Fibroblast of the aortic adventitia (primary cell): ENCODE results near the gene CRACR2B. TPM values are rescaled to one million over a fixed set of nuclear protein-coding genes. Genes with fewer than 3 reads are reported as not detected.
A peak's percentile ranks its signal among the peaks of the same experiment; 100 is the strongest.

Source experiments
- DNase-seq: peaks from one replicate; pipeline ENCODE4 v3.0.0-alpha.2; 2010; ENCODE audit warnings: low read depth
- H3K4me3 ChIP-seq: 2 replicates; pipeline ENCODE4 v1.5.1; 2011; ENCODE audit warnings: low read depth, mild to moderate bottlenecking, control low read depth, low read length, moderate library complexity
- CTCF ChIP-seq: IDR thresholded peaks from 2 replicates; pipeline ENCODE4 v1.5.1; 2011; ENCODE audit warnings: mild to moderate bottlenecking, low read length, control low read depth, inconsistent platforms; ENCODE audit not compliant: insufficient read depth
- total RNA-seq: library from RNA; depleted of rRNA; stranded (reverse); fragments of >200 nt; gene quantifications from 2 replicates; pipeline ENCODE4 v1.2.3, GENCODE V29; 2012; ENCODE audit warnings: low replicate concordance

Gene CRACR2B
- total RNA-seq, 1 donor = 1.3 TPM

GRCh38 chr11:819129-819931, 8.4 kb upstream of the CRACR2B start:
- DNase-seq = peak; percentile 78
- H3K4me3 ChIP-seq = peak overlapping the region; percentile 88
- TF ChIP-seq CTCF = peak; percentile 27

- H3K4me3 ChIP-seq = peak overlapping the region; percentile 88
- peak; percentile 43 for DNase-seq
Observed at GRCh38 chr11:819943-820649, 7.6 kb upstream of the CRACR2B start.

GRCh38 chr11:820655-821511, 6.8 kb upstream of the CRACR2B start:
- H3K4me3 ChIP-seq = peak overlapping the region; percentile 88
- TF ChIP-seq CTCF = no peak
- DNase-seq = peak; percentile 63

More at GRCh38 chr11:819943-820649, 7.6 kb upstream of the CRACR2B start:
- TF ChIP-seq CTCF = no peak

- peak overlapping the region; percentile 88 for H3K4me3 ChIP-seq
- TF ChIP-seq CTCF = no peak
- no peak for DNase-seq
Observed at GRCh38 chr11:821512-822371, 6.0 kb upstream of the CRACR2B start.

GRCh38 chr11:823441-824291, 4.1 kb upstream of the CRACR2B start:
- H3K4me3 ChIP-seq = no peak overlapping the region
- DNase-seq = no peak
- TF ChIP-seq CTCF = no peak
